ENCODE measurements around the gene SAE1.

GRCh38 chr19:47247308-47247990 lies 116.8 kb downstream of the SAE1 start:
- TF ChIP-seq CTCF (IDR thresholded peaks at IDR 0.05): peak; percentile 92
- no peak for TF ChIP-seq EZH2 (IDR thresholded peaks at IDR 0.05; ENCODE audit: borderline replicate concordance, insufficient read depth, low read depth, low read length, poor library complexity, severe bottlenecking)
